ENCODE data around the gene DACT2. TPM values are rescaled to one million over a fixed set of nuclear protein-coding genes. Genes with fewer than 3 reads are reported as not detected.
"Not testable (repeated sequence)": the region's sequence is repeated elsewhere in the genome, so short reads cannot be mapped to it uniquely, and the experiment has no call there.

The DACT2 gene
- total and polyA plus RNA-seq, 2 experiments from 2014 or later: 0.32 to 0.71 TPM

DNA sequence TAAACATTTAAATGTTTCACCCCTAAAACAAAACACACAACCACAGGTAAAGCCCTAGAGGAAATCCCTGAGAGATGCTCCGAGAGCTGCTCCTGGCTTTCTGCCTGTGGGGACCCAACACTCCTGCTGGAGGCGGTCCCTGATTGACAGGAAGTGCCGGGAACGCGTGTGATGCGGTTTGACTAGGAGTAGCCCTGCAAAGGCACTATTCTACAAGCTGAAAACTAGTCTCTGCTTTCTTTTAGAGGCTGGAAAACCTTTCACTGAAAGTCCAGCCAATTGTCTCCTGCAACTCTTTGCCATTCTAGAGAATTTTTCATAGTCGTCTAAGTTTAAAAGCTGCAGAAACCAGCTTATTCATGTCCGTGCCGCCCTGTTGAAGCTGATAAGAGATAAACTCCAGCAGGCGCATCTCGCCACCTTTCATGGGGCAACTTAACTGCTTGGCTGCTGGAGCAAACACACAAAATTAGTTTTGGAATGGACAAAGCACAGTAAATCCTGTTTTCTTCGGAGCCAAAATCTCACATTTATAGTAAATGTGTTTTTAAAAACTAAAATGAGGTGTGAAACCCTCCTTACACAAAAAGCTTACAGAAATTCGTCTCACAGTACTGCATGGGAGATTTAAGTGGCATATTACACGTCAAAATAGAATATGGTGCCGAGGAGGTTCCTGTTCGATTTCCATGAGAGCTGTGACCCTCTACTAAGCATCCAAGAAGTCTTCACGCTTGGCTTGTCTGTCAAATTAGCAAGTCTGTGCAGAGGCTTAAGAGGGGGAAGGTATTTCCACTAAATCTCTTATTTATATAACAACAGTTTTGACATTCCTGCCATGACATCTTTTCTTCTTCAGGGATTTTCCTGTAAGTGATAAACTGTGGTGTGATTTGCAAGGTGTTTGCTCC lies 46.9 kb downstream of the DACT2 start:
- Histone ChIP-seq H3K4me1 (ENCODE audit: low read depth) (peaks cover 5% of the 10 kb centered on the region), H3K36me3 (no peaks in the 10 kb centered on the region), H3K9me3 (ENCODE audit: low read depth) (no peaks in the 10 kb centered on the region), H3K27ac (no peak overlapping the region), H3K4me3 (no peak overlapping the region), H3K27me3 (no peaks in the 10 kb centered on the region)
- peak; percentile 42 to 60 for DNase-seq (ENCODE audit: low read depth in 1 of 2, low spot score in 1 of 2)
- TF ChIP-seq, protein P1, sequence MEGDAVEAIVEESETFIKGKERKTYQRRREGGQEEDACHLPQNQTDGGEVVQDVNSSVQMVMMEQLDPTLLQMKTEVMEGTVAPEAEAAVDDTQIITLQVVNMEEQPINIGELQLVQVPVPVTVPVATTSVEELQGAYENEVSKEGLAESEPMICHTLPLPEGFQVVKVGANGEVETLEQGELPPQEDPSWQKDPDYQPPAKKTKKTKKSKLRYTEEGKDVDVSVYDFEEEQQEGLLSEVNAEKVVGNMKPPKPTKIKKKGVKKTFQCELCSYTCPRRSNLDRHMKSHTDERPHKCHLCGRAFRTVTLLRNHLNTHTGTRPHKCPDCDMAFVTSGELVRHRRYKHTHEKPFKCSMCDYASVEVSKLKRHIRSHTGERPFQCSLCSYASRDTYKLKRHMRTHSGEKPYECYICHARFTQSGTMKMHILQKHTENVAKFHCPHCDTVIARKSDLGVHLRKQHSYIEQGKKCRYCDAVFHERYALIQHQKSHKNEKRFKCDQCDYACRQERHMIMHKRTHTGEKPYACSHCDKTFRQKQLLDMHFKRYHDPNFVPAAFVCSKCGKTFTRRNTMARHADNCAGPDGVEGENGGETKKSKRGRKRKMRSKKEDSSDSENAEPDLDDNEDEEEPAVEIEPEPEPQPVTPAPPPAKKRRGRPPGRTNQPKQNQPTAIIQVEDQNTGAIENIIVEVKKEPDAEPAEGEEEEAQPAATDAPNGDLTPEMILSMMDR (IDR thresholded peaks at IDR 0.05; ENCODE audit: low read depth, low read length): no peak

DNA sequence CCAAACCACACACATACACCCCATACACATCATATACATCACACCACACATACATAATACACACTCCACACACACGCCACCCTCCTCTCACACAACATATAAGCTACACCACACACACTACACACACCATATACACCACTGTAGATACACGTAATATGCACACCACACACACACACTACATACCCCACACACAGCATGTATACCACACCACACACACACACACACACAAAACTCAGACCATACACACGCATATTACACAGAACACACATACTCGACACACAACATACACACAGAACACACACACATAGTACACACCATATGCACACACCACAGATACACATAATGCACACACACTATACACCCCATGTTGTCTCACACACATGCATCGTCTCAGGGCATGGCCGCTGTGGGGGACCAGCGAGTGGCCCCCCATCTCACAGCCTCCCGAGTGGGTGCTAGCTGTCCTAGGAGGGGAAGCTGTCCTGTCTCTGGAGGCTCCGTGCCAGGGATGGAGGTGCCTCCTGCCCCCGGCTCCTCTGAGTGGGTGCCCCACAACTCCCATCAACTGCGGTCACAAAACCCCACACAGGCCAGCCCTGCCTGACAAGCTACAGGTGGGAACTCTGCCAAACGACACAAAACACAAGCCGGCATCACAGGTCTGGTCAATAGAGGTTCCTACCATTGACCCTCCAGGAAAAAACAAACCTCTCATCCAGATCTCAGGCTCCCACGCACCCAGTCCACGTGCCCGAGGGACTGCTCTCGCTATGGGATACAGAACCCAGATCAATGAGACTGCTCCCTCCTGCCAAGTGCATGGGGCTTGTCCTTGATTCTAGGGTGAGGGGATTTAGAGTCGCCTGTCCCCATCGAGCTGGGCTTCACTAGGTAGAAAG lies 49.1 kb downstream of the DACT2 start:
- TF ChIP-seq, protein P1 (IDR thresholded peaks at IDR 0.05; ENCODE audit: low read depth, low read length): no peak
- no peak for DNase-seq (ENCODE audit: low read depth in 1 of 2, low spot score in 1 of 2)
- Histone ChIP-seq H3K36me3 (no peaks in the 10 kb centered on the region), H3K4me3 (no peak overlapping the region), H3K4me1 (ENCODE audit: low read depth) (peaks cover 5% of the 10 kb centered on the region), H3K9me3 (ENCODE audit: low read depth) (no peaks in the 10 kb centered on the region), H3K27me3 (no peaks in the 10 kb centered on the region), H3K27ac (no peak overlapping the region)

DNA sequence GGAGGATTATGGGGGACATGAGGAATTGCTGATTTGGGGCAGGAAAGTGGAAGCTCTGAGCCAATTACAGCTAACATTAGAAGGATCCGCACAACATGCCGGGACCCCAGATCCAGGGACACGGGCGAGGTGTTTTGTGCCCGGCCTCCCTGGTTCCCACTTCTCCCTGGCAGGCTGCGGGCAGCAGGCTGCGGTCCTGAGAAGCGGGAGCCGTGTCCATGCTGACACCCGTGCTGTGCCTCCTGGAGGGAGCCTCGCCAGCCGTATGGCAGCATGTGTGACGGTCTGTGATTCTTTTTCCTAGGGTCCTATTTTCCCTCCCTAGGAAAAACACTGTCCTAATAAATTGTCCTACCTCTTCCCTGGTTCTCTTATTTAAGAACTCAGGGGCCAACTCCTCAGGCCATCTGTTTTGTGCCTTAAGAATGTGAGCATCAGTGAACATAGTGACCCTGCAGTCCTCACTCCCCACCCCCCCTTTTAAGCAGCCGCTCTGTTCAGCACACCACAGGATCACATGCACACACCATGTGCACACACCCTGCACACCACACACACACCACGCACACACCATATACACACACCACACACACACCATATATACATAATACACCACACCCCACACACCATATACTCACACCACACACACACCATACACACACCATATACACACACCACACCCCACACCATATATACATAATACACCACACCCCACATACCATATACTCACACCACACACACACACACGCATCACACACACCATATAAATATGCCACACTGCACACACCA lies 49.9 kb downstream of the DACT2 start:
- no peak overlapping the region for H3K27ac ChIP-seq
- no peak overlapping the region for H3K4me3 ChIP-seq
- H3K27me3 ChIP-seq: no peaks in the 10 kb centered on the region
- TF ChIP-seq, protein P1 (IDR thresholded peaks at IDR 0.05; ENCODE audit: low read depth, low read length): no peak
- no peak for DNase-seq (ENCODE audit: low read depth in 1 of 2, low spot score in 1 of 2)
- H3K4me1 ChIP-seq (ENCODE audit: low read depth): peaks cover 5% of the 10 kb centered on the region
- H3K9me3 ChIP-seq (ENCODE audit: low read depth): no peaks in the 10 kb centered on the region
- H3K36me3 ChIP-seq: no peaks in the 10 kb centered on the region

DNA sequence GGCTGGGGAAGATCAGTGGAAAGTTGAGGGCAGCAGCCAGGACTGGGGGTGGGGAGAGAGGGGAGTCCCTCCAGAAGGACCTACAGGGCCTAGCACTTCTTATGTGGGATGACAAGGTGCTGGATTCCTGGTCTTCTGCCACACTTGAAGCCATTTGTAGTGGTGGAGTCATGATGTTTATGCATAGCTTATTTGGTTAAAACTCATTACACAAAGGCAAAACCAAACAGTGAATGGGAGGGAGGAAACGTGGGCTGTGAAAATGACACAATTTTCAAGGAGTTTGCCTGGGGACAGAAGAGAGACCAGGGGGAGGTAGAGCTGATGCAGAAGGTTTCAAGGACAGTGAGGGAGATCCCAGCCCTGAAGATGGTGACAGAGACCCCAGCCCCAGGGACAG lies 50.8 kb downstream of the DACT2 start:
- no peak overlapping the region for H3K4me3 ChIP-seq
- no peak overlapping the region for H3K27ac ChIP-seq
- H3K4me1 ChIP-seq (ENCODE audit: low read depth): peaks cover 5% of the 10 kb centered on the region
- TF ChIP-seq, protein P1 (IDR thresholded peaks at IDR 0.05; ENCODE audit: low read depth, low read length): no peak
- no peak for DNase-seq (ENCODE audit: low read depth in 1 of 2, low spot score in 1 of 2)
- H3K27me3 ChIP-seq: no peaks in the 10 kb centered on the region
- no peaks in the 10 kb centered on the region for H3K9me3 ChIP-seq (ENCODE audit: low read depth)
- no peaks in the 10 kb centered on the region for H3K36me3 ChIP-seq

DNA sequence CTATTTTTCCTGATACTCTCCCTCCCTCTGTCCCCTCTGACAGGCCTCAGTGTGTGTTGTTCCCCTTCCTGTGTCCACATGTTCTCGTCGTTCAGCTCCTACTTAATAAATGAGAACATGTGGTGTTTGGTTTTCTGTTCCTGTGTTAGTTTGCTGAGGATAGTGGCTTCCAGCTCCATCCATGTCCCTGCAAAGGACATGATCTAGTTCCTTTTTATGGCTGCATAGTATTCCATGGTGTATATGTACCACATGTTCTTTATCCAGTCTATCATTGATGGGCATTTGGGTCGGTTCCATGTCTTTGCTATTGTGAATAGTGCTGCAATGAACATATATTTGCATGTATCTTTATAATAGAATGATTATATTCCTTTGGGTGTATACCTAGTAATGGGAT lies 51.8 kb downstream of the DACT2 start:
- DNase-seq (ENCODE audit: low read depth in 1 of 2, low spot score in 1 of 2); H3K4me1 ChIP-seq (ENCODE audit: low read depth); H3K9me3 ChIP-seq (ENCODE audit: low read depth); H3K27ac ChIP-seq; H3K36me3 ChIP-seq; H3K27me3 ChIP-seq; H3K4me3 ChIP-seq: not testable (repeated sequence)
